Measurements from ENCODE around the gene BCL11A.

DNA sequence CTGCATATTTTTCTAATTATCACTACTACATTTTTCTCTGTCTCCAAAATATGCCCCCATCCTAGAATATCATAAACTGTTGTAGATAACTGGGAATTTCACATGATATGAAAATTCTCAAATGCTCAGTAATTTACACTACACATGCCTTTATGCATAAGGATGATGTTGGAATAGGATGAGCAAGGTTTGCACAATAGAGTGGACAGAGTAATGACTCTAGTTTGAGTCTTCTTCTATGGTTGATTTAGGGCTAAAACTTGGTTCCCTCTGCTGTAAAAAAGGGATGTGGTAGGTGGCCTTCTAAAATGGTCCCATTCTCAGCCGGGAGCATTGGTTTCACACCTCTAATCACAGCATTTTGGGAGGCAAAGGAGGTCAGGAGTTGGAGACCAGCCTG, 129.9 kb downstream of the BCL11A start:
- TF ChIP-seq, protein P1, sequence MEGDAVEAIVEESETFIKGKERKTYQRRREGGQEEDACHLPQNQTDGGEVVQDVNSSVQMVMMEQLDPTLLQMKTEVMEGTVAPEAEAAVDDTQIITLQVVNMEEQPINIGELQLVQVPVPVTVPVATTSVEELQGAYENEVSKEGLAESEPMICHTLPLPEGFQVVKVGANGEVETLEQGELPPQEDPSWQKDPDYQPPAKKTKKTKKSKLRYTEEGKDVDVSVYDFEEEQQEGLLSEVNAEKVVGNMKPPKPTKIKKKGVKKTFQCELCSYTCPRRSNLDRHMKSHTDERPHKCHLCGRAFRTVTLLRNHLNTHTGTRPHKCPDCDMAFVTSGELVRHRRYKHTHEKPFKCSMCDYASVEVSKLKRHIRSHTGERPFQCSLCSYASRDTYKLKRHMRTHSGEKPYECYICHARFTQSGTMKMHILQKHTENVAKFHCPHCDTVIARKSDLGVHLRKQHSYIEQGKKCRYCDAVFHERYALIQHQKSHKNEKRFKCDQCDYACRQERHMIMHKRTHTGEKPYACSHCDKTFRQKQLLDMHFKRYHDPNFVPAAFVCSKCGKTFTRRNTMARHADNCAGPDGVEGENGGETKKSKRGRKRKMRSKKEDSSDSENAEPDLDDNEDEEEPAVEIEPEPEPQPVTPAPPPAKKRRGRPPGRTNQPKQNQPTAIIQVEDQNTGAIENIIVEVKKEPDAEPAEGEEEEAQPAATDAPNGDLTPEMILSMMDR (IDR thresholded peaks at IDR 0.05; ENCODE audit: insufficient read depth, low read length, poor library complexity, severe bottlenecking) = no peak
- no peak for TF ChIP-seq EZH2phosphoT487 (conservative IDR thresholded peaks at IDR 0.05; ENCODE audit: low read length)

All from SU-DHL-6 (cell line).